Measurements from ENCODE around the gene UNC5C. TPM values are rescaled to one million over a fixed set of nuclear protein-coding genes. Genes with fewer than 3 reads are reported as not detected.
A peak's percentile ranks its signal among the peaks of the same experiment; 100 is the strongest.

Gene UNC5C
- total RNA-seq, 4 donors from 2014 or later = 4.6 to 8.1 (median 6.0) TPM

- no peak for TF ChIP-seq CTCF (IDR thresholded peaks at IDR 0.05)
- ATAC-seq (ENCODE audit: low FRiP score) = no peak
These were observed 283.9 kb downstream of the UNC5C start for GRCh38 chr4:95264843-95265242.

GRCh38 chr4:95263960-95264359 is 284.8 kb downstream of the UNC5C start:
- DNase-seq (ENCODE audit: low spot score) (no peak), ATAC-seq (ENCODE audit: low FRiP score) (no peak)
- no peak for TF ChIP-seq CTCF (IDR thresholded peaks at IDR 0.05)

More at GRCh38 chr4:95264843-95265242, 283.9 kb downstream of the UNC5C start:
- DNase-seq (ENCODE audit: low spot score) = no peak

- DNase-seq (ENCODE audit: low spot score) = no peak
- TF ChIP-seq CTCF (IDR thresholded peaks at IDR 0.05) = no peak
These were observed 285.4 kb downstream of the UNC5C start for GRCh38 chr4:95263391-95263790.

GRCh38 chr4:95256108-95256835 is 292.5 kb downstream of the UNC5C start:
- ATAC-seq (ENCODE audit: low FRiP score) = no peak
- no peak for DNase-seq (ENCODE audit: low spot score)
- TF ChIP-seq CTCF (IDR thresholded peaks at IDR 0.05) = no peak

More at GRCh38 chr4:95263391-95263790, 285.4 kb downstream of the UNC5C start:
- no peak for ATAC-seq (ENCODE audit: low FRiP score)

- DNase-seq (ENCODE audit: low spot score) (no peak), ATAC-seq (ENCODE audit: low FRiP score) (peak; percentile 51)
- TF ChIP-seq CTCF (IDR thresholded peaks at IDR 0.05) = no peak
These were observed 293.2 kb downstream of the UNC5C start for GRCh38 chr4:95255396-95256107.

- DNase-seq (ENCODE audit: low spot score) (no peak), ATAC-seq (ENCODE audit: low FRiP score) (no peak)
- TF ChIP-seq CTCF (IDR thresholded peaks at IDR 0.05) = no peak
These were observed 297.2 kb downstream of the UNC5C start for GRCh38 chr4:95251568-95251967.

Data from omental fat pad (tissue), 4 donors.